ENCODE results near the gene PHLDB2. TPM values are rescaled to one million over a fixed set of nuclear protein-coding genes. Genes with fewer than 3 reads are reported as not detected.

PHLDB2 gene
- polyA plus RNA-seq, 2 donors: 5.2 to 7.6 TPM

DNA sequence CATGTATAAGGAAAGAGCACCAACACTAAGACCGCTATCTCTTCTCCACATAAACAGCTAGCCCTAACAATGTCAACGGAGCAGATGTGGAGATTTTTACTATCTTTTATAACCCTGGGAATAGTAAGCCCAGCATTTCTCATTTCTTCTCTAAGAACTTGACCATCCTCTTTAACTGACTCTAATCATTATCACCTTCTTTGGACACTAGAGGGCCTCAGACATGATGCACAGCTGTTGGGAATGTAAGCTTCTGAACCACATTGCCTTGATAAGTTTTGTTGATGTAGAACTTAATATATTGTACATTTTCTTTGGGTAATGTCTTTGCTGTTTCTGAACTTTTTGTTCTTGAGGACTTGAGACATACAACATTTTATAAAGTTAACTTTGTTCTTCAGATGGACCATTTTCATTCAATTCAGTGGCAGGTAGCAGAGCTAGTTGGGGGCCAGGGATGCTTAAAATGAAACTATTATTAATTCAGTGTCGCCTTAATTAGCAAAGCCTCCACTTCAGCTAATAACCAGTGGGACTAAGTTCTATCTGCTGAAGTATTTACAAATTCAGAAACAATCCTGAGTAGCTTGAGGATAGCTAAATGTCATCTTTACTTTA, 130.1 kb downstream of the PHLDB2 start:
- Histone ChIP-seq H3K9me3 (ENCODE audit: control insufficient read depth in 2 of 2, insufficient read depth in 1 of 2, low read depth in 1 of 2, low read length in 1 of 2) (no peaks in the 10 kb centered on the region), H3K36me3 (ENCODE audit: control insufficient read depth in 2 of 2, insufficient read depth in 2 of 2, low read length in 1 of 2) (peaks cover 0 to 5% of the 10 kb centered on the region in 2 donors), H3K4me3 (ENCODE audit: low read depth in 1 of 2, low read length in 2 of 2) (no peak overlapping the region), H3K27me3 (ENCODE audit: control insufficient read depth in 1 of 2, insufficient read depth in 2 of 2, low read length in 2 of 2) (no peaks in the 10 kb centered on the region), H3K4me1 (ENCODE audit: control insufficient read depth in 2 of 2, insufficient read depth in 2 of 2, low read length in 1 of 2) (no peaks in the 10 kb centered on the region), H3K27ac (ENCODE audit: low read depth in 2 of 2, low read length in 1 of 2) (no peak overlapping the region)
- 66 to 70% methylated on average over 3 of the region's 3 CpGs for WGBS, 2 donors

- no peaks in the 10 kb centered on the region for H3K9me3 ChIP-seq (ENCODE audit: control insufficient read depth in 2 of 2, insufficient read depth in 1 of 2, low read depth in 1 of 2, low read length in 1 of 2)
- no peaks in the 10 kb centered on the region for H3K4me1 ChIP-seq (ENCODE audit: control insufficient read depth in 2 of 2, insufficient read depth in 2 of 2, low read length in 1 of 2)
- H3K27me3 ChIP-seq (ENCODE audit: control insufficient read depth in 1 of 2, insufficient read depth in 2 of 2, low read length in 2 of 2): no peaks in the 10 kb centered on the region
- 67 to 94% methylated on average over 2 of the region's 2 CpGs for WGBS, 2 donors
- no peak overlapping the region for H3K4me3 ChIP-seq (ENCODE audit: low read depth in 1 of 2, low read length in 2 of 2)
- H3K27ac ChIP-seq (ENCODE audit: low read depth in 2 of 2, low read length in 1 of 2): no peak overlapping the region
- peaks cover 0 to 5% of the 10 kb centered on the region in 2 donors for H3K36me3 ChIP-seq (ENCODE audit: control insufficient read depth in 2 of 2, insufficient read depth in 2 of 2, low read length in 1 of 2)
Measured at GRCh38 chr3:111993038-111993437, 134.0 kb downstream of the PHLDB2 start.

DNA sequence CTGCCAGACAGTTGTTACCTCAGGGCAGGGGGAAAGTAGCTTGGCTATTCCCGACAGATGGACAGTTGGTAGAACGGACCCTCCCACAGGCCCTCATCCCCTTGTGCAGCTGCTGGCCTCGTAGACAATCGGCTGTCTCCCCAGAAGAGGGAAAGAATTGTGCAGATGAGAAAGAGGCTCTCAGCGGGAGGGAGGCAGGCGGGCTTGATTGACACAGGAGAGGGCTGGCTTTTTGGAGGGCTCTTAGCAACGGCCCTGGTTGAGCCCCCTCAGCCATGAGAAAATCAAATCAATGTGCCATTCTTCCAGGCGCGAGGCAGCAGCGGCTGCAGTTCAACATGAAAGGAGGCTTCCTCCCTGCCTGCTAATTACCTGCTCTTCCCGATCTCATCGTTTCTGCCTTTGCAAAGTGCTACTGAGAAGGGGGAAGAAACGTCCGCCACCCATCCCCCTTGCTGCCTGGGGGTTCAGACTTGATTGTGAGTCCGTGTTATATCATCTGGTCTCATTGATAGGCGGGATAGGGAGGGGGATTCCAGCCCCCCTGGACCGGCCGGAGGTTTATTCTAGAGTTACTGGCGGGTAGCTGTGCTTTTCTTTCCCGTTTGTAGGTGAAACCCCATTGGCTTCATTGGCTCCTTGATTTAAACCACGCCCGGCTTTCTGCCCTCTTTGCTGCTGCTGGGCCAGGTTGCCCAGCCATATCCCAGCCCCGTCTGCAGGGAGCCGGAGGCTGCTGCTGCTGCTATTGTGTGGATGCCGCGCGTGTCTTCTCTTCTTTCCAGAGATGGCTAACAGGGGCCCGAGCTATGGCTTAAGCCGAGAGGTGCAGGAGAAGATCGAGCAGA, 139.8 kb downstream of the PHLDB2 start, which contains the start of gene TAGLN3:
Gene TAGLN3 (plus strand): TSS at position 287 of the 848 bp plus-strand sequence. CDS start 501 bp downstream, at position 788.
- Histone ChIP-seq H3K4me1 (ENCODE audit: control insufficient read depth in 2 of 2, insufficient read depth in 2 of 2, low read length in 1 of 2) (peaks cover 5 to 10% of the 10 kb centered on the region in 2 donors), H3K9me3 (ENCODE audit: control insufficient read depth in 2 of 2, insufficient read depth in 1 of 2, low read depth in 1 of 2, low read length in 1 of 2) (no peaks in the 10 kb centered on the region), H3K36me3 (ENCODE audit: control insufficient read depth in 2 of 2, insufficient read depth in 2 of 2, low read length in 1 of 2) (no peaks in the 10 kb centered on the region), H3K4me3 (ENCODE audit: low read depth in 1 of 2, low read length in 2 of 2) (peak within 1 kb of the TSS; percentile 31 to 41), H3K27ac (ENCODE audit: low read depth in 2 of 2, low read length in 1 of 2) (no peak within 1 kb of the TSS), H3K27me3 (ENCODE audit: control insufficient read depth in 1 of 2, insufficient read depth in 2 of 2, low read length in 2 of 2) (no peaks in the 10 kb centered on the region)
- 7 to 10% methylated on average over 30 of the region's 30 CpGs for WGBS, 2 donors

DNA sequence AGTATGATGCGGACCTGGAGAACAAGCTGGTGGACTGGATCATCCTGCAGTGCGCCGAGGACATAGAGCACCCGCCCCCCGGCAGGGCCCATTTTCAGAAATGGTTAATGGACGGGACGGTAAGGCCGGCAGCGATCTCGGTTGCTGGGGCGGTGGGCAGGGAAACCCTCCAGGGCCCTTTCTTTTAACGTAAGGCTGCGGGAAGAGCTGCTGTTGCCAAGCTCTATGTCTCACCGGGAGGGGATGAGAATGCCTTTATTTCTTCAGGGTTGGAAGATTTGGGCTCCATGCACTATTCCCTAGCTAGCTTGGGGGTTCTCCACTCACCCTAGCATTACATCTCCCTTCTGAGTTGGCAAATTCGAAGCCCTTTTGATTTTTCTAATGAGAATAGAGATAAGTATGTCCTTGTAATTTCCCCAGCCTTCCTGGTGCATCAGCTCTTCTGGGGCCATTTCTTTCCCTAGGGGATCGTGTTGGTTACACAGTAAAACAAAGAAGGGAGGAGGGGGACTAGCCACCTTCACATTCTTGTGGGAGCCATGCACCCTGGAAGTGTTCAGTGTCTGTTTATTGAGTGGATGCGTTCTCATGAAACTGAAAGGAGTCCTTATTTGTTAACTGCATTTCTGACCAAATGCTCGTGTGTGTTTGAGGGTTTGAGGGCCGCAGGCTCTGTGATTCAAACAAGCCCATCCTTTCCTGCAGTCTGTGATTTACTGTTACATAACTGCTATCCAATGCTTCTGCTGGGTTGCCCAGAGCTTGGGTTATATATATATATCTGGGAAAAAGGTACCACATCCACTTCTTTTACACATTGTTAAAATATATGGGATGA, 140.6 kb downstream of the PHLDB2 start:
- Histone ChIP-seq H3K4me1 (ENCODE audit: control insufficient read depth in 2 of 2, insufficient read depth in 2 of 2, low read length in 1 of 2) (peaks cover 5 to 10% of the 10 kb centered on the region in 2 donors), H3K9me3 (ENCODE audit: control insufficient read depth in 2 of 2, insufficient read depth in 1 of 2, low read depth in 1 of 2, low read length in 1 of 2) (no peaks in the 10 kb centered on the region), H3K27ac (ENCODE audit: low read depth in 2 of 2, low read length in 1 of 2) (no peak overlapping the region), H3K4me3 (ENCODE audit: low read depth in 1 of 2, low read length in 2 of 2) (peak overlapping the region in 1 of 2 donors; percentile 41), H3K36me3 (ENCODE audit: control insufficient read depth in 2 of 2, insufficient read depth in 2 of 2, low read length in 1 of 2) (no peaks in the 10 kb centered on the region), H3K27me3 (ENCODE audit: control insufficient read depth in 1 of 2, insufficient read depth in 2 of 2, low read length in 2 of 2) (no peaks in the 10 kb centered on the region)
- WGBS, 2 donors: 33 to 35% methylated on average over 19 of the region's 19 CpGs

DNA sequence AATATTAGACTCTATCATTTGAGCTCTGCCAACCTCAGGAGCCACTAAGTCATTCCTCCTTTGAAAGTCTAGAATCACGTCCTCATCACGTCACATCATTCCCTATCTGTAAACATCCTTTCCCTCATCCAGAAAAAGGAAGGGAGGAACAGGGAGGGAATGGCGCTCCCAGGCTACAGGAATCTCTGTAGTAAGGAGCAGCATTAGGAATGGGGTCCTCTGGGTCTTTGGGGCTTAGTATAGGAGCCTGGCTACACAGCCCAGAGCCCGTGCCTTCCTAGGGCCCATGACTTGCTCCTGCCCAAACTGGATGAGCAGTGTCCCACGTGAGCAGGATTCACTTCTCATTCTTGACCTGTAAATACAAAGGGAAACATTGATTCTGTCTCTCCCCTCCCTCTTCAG, 141.3 kb downstream of the PHLDB2 start:
- no peak overlapping the region for H3K27ac ChIP-seq (ENCODE audit: low read depth in 2 of 2, low read length in 1 of 2)
- H3K9me3 ChIP-seq (ENCODE audit: control insufficient read depth in 2 of 2, insufficient read depth in 1 of 2, low read depth in 1 of 2, low read length in 1 of 2): no peaks in the 10 kb centered on the region
- 94 to 96% methylated on average over 5 of the region's 5 CpGs for WGBS, 2 donors
- H3K4me3 ChIP-seq (ENCODE audit: low read depth in 1 of 2, low read length in 2 of 2): no peak overlapping the region
- H3K36me3 ChIP-seq (ENCODE audit: control insufficient read depth in 2 of 2, insufficient read depth in 2 of 2, low read length in 1 of 2): no peaks in the 10 kb centered on the region
- H3K27me3 ChIP-seq (ENCODE audit: control insufficient read depth in 1 of 2, insufficient read depth in 2 of 2, low read length in 2 of 2): no peaks in the 10 kb centered on the region
- peaks cover 5 to 10% of the 10 kb centered on the region in 2 donors for H3K4me1 ChIP-seq (ENCODE audit: control insufficient read depth in 2 of 2, insufficient read depth in 2 of 2, low read length in 1 of 2)

- Histone ChIP-seq H3K4me1 (ENCODE audit: control insufficient read depth in 2 of 2, insufficient read depth in 2 of 2, low read length in 1 of 2) (peaks cover 5 to 10% of the 10 kb centered on the region in 2 donors), H3K4me3 (ENCODE audit: low read depth in 1 of 2, low read length in 2 of 2) (no peak overlapping the region), H3K27me3 (ENCODE audit: control insufficient read depth in 1 of 2, insufficient read depth in 2 of 2, low read length in 2 of 2) (no peaks in the 10 kb centered on the region), H3K36me3 (ENCODE audit: control insufficient read depth in 2 of 2, insufficient read depth in 2 of 2, low read length in 1 of 2) (no peaks in the 10 kb centered on the region), H3K9me3 (ENCODE audit: control insufficient read depth in 2 of 2, insufficient read depth in 1 of 2, low read depth in 1 of 2, low read length in 1 of 2) (no peaks in the 10 kb centered on the region), H3K27ac (ENCODE audit: low read depth in 2 of 2, low read length in 1 of 2) (no peak overlapping the region)
- 83 to 84% methylated on average over 2 of the region's 2 CpGs for WGBS, 2 donors
Measured at GRCh38 chr3:112000966-112001365, 141.9 kb downstream of the PHLDB2 start.

DNA sequence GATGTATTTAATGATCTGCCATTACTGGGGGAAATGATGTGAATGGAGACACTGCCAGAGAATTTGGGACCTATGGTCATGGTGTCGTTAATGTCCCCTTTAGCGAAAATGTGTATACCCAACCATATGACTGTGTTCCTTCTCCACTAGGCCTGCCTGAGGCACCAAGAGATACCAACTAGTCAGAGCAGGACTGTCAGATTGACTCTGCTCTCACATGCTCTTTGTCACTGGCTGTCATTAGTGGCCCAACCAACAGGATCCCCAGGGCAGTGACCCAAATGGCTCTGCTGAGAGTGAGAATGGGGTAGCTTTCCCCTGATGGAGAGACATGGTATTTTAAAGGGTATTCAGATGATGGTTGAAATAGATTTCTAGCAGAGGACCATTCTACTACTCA, 142.5 kb downstream of the PHLDB2 start:
- H3K4me1 ChIP-seq (ENCODE audit: control insufficient read depth in 2 of 2, insufficient read depth in 2 of 2, low read length in 1 of 2): peaks cover 5 to 10% of the 10 kb centered on the region in 2 donors
- H3K4me3 ChIP-seq (ENCODE audit: low read depth in 1 of 2, low read length in 2 of 2): no peak overlapping the region
- no peaks in the 10 kb centered on the region for H3K36me3 ChIP-seq (ENCODE audit: control insufficient read depth in 2 of 2, insufficient read depth in 2 of 2, low read length in 1 of 2)
- WGBS, 2 donors: 93 to 95% methylated on average over 2 of the region's 2 CpGs
- no peaks in the 10 kb centered on the region for H3K9me3 ChIP-seq (ENCODE audit: control insufficient read depth in 2 of 2, insufficient read depth in 1 of 2, low read depth in 1 of 2, low read length in 1 of 2)
- no peak overlapping the region for H3K27ac ChIP-seq (ENCODE audit: low read depth in 2 of 2, low read length in 1 of 2)
- no peaks in the 10 kb centered on the region for H3K27me3 ChIP-seq (ENCODE audit: control insufficient read depth in 1 of 2, insufficient read depth in 2 of 2, low read length in 2 of 2)

DNA sequence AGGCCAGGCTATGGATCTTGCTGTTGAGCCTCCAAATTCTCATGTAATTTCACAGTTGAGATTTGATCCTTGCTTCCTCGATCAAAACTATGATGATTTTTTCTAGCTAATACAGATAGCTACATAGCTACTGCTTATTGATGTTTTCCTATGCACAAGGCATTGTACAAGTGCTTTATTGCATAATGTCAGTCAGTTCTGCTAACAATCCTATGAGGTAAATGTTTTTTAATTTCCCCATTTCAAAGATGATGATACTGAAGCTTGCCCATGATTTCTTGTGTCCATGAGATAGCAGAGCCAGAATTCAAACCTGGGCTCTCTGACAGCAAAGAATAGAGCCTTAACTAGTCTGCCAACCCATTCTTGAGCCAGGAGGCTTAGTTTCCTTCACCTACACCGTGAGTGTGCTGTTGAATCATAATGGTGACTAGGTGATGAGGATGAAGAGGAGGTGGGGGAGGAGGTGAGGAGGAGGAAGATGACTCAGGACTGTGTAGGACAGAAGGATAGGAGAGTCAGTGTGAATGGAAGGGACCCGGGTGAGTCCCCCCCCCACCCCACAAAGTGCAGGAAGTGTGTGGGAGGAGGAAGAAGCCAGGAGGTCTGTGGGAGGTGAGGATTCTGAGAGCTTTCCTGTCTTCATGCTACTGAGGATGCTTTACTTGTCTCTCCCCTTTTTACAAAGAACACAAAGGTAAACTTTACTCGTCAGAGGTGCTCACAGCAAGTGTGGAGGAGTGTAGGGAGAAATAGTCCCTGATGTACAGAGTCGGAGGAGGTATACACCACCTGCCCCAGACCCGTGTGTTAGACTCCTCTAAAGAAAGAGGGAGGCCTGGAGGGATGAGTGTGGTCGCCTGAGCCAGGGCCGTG, 143.3 kb downstream of the PHLDB2 start:
- Histone ChIP-seq H3K27me3 (ENCODE audit: control insufficient read depth in 1 of 2, insufficient read depth in 2 of 2, low read length in 2 of 2) (no peaks in the 10 kb centered on the region), H3K9me3 (ENCODE audit: control insufficient read depth in 2 of 2, insufficient read depth in 1 of 2, low read depth in 1 of 2, low read length in 1 of 2) (no peaks in the 10 kb centered on the region), H3K36me3 (ENCODE audit: control insufficient read depth in 2 of 2, insufficient read depth in 2 of 2, low read length in 1 of 2) (no peaks in the 10 kb centered on the region), H3K4me1 (ENCODE audit: control insufficient read depth in 2 of 2, insufficient read depth in 2 of 2, low read length in 1 of 2) (peaks cover 5 to 10% of the 10 kb centered on the region in 2 donors), H3K4me3 (ENCODE audit: low read depth in 1 of 2, low read length in 2 of 2) (no peak overlapping the region), H3K27ac (ENCODE audit: low read depth in 2 of 2, low read length in 1 of 2) (no peak overlapping the region)
- 65 to 74% methylated on average over 8 of the region's 8 CpGs for WGBS, 2 donors

All from esophagus (tissue), 2 donors.